ENCODE results near the gene MAP3K20.

The MAP3K20 gene

DNA sequence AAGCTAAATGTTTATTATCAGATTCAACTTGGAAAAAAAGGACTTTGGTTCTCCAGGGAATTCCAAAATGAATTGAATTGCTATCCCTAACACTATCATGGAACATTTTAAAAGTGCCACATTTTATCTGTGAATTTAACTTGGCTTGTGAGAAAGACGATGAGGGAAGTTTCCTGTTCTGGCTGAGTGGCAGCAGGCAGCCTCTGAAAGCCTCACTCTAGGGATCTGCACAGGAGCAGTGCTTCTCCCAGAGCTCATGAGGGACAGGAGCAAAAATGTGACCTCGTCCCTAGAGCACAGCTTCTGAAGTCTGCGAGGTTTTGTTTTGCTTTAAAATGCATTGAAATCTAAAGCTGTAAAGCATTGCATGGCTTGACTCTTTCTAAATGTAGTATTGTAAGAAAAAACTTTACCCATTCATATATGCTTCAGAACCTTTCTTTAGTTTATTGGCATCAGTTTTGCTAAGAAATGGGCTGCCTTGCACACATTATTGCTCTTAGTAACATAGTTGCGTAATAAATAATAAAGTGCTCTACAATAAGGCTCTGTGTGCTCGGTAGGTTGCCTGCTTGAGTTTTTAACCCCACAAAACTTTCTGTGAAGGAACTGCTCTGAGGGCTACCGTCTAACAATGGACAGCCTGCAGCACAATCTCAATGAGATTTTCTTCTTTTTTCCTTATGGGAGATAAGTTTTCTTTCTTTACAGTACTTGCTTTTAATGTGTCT lies 142.8 kb downstream of the MAP3K20 start:
- DNase-seq (ENCODE audit: low read depth, low spot score) = no peak
- H3K27ac ChIP-seq = no peak overlapping the region

DNA sequence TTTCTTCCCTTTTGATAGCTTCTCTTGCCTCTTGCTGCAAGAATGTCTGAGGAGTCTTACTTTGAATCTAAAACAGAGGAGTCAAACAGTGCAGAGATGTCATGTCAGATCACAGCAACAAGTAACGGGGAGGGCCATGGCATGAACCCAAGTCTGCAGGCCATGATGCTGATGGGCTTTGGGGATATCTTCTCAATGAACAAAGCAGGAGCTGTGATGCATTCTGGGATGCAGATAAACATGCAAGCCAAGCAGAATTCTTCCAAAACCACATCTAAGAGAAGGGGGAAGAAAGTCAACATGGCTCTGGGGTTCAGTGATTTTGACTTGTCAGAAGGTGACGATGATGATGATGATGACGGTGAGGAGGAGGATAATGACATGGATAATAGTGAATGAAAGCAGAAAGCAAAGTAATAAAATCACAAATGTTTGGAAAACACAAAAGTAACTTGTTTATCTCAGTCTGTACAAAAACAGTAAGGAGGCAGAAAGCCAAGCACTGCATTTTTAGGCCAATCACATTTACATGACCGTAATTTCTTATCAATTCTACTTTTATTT lies 145.6 kb downstream of the MAP3K20 start:
- H3K27ac ChIP-seq = no peak overlapping the region

DNA sequence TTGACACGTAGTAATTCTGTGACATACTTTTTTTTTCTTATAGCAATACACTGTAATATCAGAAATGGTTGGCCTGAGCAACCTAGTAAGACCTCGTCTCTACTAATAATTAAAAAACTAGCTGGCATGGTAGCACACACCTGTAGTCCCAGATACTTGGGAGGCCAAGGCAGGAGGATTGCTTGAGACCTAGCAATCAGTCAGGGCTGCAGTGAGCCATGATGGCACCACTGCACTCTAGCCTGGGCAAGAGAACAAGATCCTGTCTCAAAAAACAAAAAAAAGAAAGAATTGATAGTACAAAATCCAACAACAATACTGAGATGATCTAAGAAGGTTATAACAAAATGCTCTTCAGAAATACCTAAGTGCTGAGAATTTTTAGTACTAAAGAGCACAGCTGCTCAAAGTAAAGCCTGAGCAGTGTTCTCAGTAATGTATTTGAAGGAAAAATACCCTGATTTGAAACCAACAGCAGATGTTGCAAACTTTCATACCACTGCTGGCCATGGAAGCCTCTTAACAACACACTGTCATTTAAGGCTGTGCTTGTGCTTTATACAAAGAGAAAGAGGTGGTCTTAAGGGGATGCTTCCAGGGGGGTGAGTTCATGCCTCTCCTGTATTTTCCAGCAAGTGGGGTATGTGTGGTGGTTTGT lies 146.4 kb downstream of the MAP3K20 start:
- DNase-seq (ENCODE audit: low read depth, low spot score) = no peak
- no peak overlapping the region for H3K27ac ChIP-seq

More for the DNA sequence above, 145.6 kb downstream of the MAP3K20 start:
- DNase-seq (ENCODE audit: low read depth, low spot score) = no peak

DNA sequence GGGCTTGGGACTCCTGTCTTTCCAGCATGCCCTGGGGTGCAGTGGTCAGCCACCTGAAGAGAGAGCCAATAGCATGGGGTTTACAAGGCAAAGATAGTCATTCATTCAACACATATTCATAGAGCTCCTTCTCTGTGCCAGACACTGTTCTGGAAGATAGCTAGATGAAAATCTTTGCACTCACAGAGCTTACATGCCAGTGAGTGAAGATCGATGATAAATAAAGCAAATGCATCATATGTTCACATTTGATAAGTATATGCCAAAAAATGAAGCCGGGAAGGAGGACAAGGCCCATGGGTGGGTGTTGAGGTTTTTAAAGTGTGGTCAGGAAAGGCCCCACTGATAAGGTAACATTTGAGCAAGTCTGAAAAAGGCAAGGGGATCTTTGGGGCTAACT lies 148.2 kb downstream of the MAP3K20 start:
- DNase-seq (ENCODE audit: low read depth, low spot score) = no peak
- H3K27ac ChIP-seq = no peak overlapping the region

DNA sequence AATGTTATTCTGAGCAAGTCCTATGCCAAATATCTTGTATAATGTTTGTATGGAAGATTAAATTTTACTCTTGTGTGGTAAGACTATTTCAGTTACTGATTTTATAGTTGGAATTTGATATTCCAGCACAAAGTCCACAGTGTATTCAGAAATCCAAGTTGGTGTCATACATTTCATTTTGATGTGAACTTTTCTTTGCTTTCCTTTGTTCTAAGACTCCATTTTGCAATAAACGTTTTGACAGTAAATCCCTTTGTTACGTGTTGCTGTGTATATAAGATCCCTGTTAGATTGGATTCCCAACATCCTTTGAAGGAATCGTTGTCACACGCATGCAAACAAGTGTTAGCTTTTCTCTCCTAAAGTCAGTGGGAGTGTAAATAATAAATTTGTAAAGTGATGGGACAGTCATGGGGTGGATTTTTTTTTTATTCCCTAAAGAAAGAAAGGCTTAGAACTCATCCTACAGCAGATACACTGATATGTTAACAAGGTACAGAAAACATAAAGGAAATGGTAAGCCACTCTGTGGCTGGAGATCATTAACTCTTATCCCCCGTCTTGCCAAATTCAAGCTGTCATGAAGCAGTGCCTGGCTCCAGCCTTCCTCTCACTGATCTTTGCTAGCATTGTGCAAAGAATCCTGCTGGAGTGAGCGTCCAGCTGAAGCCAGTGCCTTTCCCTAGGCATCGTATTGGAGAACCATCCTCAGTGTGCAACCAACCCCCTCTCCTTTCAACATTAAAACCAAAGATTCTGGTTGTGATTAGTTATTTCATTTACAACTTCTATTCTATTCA lies 151.5 kb downstream of the MAP3K20 start:
- no peak for DNase-seq (ENCODE audit: low read depth, low spot score)
- no peak overlapping the region for H3K27ac ChIP-seq

DNA sequence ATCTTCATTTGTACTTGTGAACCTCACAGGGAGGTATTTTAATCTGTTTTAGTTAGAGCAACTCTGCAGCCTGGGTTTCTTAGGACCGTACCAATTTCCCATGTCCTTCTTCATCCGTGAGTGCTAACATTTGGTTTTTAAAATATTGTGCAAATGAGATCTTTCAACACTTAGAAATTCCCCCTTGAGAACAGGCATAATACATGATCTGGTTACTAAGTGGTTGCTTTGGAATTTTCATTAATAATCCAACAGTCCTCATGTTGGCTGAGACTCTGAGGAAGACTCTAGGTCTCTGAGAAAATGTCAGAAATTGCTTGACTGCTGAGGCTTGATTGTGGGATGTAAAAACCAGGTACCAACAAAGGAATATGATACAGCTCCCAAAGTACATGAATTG lies 153.4 kb downstream of the MAP3K20 start:
- H3K27ac ChIP-seq = no peak overlapping the region
- DNase-seq (ENCODE audit: low read depth, low spot score) = no peak

DNA sequence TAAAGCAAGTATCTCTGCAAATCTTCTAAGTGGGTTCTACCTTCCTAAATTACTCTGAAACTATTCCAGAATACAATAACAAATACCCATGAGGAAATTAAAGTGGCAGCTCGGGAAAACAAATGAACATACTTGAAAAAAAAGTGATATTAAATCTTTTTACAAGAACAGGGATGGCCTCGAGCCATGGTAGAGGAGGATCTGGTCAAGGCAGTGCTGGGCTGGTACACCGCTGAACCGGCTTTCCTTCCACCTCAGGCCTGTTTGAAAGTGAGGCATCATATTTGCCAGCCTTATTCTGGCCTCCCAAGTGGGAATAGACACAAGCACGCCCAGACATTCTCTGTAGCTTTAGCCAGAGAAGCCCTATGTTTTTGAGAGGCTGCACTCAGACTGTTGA lies 154.5 kb downstream of the MAP3K20 start:
- H3K27ac ChIP-seq = no peak overlapping the region
- DNase-seq (ENCODE audit: low read depth, low spot score) = no peak

DNA sequence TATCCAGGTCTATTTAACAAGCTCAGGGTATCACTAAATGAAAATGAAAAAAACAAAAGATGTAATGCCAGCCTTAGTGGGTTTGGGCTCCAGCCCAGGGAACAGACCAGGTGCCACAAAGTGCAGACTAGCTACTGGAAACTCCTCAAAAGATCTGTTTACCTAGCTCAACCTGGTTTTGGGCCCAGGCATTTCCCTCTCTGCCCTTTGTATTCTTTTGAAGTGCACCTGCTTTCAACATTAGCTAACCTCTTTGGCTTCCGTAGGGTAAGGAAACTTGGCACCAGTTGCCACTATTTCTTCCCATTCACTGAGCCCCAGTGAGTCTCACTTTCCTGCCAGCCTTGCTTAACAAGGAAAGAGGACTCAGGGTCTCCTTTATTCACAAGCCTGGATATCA lies 155.4 kb downstream of the MAP3K20 start:
- no peak for DNase-seq (ENCODE audit: low read depth, low spot score)
- no peak overlapping the region for H3K27ac ChIP-seq

DNA sequence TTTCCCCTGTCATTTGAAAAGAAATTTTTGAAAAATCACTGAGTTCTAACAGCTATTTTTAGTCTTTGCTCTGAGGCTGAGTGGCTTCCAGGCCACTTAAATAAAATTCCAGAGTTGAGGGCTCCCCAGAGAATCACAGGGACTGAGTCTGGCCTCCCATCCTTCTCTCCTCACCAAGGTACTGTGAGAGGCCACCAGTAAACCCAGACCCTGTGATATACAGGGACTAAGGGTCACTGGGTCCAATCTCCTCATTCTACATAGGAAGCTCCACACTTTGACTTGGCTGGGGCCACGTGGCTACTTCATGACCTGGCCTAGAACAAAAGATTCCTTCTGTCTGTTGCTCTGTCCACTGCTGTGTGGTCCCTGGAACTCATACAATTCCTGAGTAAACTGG lies 155.8 kb downstream of the MAP3K20 start:
- no peak for DNase-seq (ENCODE audit: low read depth, low spot score)
- H3K27ac ChIP-seq = no peak overlapping the region

DNA sequence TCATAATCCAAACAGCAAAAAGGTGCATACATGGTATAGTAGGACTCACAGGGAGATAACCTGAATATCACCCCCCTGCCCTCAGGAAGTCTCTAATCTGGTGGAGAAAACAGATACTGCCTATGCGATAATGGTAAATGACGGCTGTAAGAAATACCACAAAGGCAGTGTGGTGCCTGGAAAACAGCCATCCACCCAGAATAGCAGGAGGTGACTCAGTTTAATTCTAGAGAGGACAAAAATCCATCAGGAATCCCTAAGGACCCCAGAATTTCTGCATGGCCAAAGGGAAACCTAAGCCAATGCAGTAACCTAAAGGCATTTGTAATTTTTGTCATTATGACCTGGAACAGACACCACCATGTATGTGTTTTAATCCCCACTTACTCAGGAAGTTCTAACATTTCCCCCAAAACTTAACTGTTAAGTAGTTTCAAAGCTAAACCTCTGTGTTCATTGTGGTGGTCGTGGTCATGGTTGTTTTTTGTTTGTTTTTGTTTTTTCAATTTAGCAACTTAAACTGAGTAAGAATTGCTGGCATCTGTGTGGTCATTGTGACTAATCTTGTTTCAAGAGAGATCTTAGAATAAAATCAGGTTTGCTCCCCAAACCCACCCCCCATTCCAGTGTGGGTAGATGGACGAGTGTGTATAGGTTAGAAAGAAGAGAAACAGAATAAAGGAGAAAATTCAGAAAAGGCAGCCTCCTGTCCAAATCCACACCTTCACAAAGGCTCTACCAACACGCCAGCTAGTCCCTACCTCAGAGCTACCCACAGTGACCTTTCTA lies 157.5 kb downstream of the MAP3K20 start:
- no peak overlapping the region for H3K27ac ChIP-seq
- no peak for DNase-seq (ENCODE audit: low read depth, low spot score)

DNA sequence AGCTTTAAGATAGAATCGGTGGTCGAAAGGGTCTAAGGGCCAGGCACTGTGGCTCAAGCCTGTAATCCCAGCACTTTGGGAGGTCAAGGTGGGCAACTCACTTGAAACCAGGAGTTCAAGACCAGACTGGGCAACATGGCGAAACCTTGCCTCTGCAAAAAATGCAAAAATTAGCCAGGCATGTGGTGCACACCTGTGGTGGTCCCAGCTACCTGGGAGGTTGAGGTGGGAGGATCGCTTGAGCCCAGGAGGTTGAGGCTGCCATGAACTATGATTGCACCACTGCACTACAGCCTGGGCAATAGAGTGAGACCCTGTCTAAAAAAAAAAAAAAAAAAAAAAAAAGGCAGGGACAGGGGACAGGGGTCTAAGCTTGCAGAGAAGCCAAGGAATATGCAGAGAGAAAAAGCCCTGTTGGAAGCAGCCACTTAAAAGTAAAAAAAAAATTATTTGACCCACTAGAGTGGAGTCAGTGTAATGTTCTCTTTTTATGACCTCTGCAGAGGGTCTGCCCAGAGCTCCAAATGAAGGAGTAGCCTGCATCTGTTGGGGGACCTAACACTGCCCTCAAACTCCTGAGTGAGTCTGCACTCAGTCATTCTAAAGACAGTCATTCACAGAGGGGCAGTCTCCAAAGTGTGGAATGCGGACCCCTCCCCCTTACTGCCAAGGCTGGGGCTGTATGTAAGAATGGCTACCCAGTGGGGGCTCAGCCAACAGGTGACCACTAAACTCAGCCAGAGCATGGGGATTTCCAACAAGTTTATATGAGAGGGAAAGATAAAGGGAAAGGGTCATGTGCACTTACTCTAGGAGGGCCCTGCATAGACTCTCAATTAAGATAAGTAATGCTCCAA lies 160.5 kb downstream of the MAP3K20 start:
- no peak for DNase-seq (ENCODE audit: low read depth, low spot score)

DNA sequence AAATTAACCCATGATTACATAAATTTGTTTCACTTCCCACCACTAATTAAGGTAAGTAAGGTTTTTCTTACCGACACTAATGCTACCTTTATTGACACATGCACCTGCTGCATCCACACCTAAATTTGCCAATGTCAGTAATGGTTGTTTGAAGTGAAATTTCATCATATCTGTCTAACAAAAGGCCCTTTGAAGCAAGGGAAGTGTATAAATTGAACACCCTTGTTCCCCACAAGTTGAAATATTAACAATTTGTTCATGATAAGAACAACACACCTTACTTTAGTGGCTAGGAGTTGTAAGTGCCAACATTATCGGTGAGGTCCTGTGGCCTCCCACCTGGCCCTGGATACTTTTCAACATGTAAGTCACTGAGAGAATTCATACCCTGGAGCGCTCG lies 162.7 kb downstream of the MAP3K20 start:
- no peak overlapping the region for H3K27ac ChIP-seq
- no peak for DNase-seq (ENCODE audit: low read depth, low spot score)

More for the DNA sequence above, 160.5 kb downstream of the MAP3K20 start:
- H3K27ac ChIP-seq = no peak overlapping the region

DNA sequence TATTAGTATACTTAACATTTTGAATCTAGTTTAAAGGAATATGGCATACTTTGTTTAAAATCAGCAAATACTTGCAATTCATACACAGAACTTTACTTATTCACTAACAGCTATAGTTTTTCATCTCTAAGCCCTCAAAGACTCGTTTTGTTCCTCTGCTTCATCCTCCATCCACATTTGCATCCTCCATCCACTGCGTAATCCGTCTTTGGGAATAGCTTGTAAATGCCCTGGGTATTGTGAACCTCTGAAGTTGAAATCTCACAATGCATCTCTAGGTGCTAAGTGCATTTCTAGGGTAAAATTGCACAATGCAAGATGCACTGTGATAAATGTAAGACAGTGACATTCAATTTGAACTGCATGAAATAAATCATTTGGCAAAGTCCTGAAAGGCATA lies 163.2 kb downstream of the MAP3K20 start:
- H3K27ac ChIP-seq = no peak overlapping the region
- no peak for DNase-seq (ENCODE audit: low read depth, low spot score)

DNA sequence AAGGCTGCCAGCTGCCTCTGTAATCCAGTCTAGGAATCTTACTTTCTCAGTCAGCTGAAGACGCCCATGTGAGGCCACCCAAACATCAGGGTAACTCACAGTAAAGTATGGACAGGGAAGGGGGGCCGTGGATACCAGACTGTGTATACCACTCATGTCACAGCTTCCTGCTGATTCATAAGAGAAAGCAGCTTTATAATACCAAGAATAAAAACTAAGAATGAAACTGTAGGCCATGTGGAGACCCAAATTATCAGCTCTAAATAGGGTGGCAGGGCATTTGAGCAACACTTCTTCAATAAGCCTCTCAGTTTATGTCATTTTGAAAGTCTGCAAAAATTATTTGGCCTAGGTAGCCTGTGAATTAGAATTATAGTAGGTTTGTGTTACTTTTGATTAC lies 164.0 kb downstream of the MAP3K20 start:
- H3K27ac ChIP-seq = no peak overlapping the region
- DNase-seq (ENCODE audit: low read depth, low spot score) = no peak

DNA sequence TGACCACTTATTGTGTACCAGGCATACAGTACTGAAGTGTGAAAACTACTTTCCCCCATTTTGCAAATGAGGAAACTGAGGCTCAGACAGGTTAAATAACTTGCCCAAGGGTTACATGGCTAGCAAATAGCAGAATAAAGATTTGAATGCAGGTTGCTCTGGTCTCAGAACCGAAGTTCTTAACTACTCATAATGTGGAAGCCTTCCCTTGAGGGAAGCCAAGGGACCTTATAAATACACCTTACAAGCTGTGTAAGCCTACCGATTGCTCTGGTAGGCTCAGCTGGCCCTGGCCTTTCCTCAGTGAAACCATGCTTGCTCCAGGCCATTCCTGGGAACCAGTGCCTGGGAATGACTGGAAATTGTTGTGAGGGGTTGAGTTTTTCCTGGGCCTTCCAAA lies 164.4 kb downstream of the MAP3K20 start:
- no peak for DNase-seq (ENCODE audit: low read depth, low spot score)
- H3K27ac ChIP-seq = no peak overlapping the region

DNA sequence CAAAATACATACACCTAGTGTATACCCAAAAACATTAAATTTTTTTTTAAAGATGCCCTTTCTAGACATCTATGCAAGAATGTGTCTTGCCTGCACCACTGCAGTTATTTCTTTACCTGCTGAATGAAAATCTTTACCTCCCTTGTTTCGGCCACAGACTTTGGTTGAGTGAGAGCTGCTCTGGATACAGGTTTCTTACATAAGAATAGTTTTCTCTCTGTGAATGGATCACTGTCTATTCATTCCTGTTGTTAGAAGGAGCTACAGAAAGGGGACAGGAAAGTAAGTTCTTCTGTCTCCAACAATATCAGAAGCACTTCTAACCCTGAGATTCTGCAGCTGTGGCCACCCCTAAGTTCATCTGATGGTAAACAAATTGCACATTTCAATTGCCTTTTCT lies 166.0 kb downstream of the MAP3K20 start:
- DNase-seq (ENCODE audit: low read depth, low spot score) = no peak

DNA sequence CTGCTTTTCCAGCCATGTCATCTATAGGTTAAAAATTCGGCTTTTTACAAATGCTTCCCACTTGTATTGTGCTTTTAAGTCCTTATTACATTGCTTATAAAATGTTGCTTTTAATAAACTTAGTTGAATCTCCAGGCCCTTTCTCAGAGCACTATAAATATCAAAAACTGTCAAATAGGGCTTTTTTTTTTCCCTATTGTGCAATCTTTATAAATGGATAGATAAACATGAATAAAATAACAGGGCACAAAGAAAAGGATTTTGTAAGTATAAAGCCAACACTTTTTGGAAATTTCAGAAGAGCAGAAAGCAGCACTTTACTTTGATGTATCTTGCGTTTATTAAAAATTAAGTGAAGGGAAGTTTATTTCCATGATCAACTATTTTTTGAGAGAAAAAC lies 171.5 kb downstream of the MAP3K20 start:
- no peak overlapping the region for H3K27ac ChIP-seq
- no peak for DNase-seq (ENCODE audit: low read depth, low spot score)

More for the DNA sequence above, 166.0 kb downstream of the MAP3K20 start:
- H3K27ac ChIP-seq = no peak overlapping the region

DNA sequence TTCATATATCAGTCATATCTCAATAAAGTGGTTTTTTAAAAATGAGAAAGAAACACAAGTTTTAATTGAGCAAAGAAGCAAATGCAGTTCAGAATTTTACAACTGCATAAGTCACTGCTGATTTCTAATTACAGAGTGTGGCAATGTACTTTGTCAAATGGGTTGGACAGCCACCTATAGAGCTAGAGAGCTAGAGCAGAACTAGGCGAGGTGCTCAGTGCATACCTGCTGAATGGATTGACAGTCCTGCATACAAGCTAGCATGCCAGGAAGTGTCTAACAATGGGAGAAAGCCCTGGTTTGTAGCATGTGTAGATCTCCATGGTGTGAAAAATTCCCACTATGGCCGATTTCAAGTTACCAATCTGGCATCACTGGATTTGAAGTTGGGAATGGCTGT lies 172.7 kb downstream of the MAP3K20 start:
- no peak for DNase-seq (ENCODE audit: low read depth, low spot score)
- no peak overlapping the region for H3K27ac ChIP-seq

Measured in epithelial cell of prostate (primary cell).